HG03565 (cell line): Measurements from ENCODE around the gene MLKL.
"Not testable (repeated sequence)": the region's sequence is repeated elsewhere in the genome, so short reads cannot be mapped to it uniquely, and the experiment has no call there.

ENCODE experiments used
- ATAC-seq: cut with Tn5 transposase; IDR thresholded peaks from one replicate; pipeline ENCODE4 v1.9.1; 2021; ENCODE audit warnings: mild to moderate bottlenecking, moderate library complexity; ENCODE audit not compliant: unreplicated experiment

The MLKL gene

GRCh38 chr16:74700116-74700437, 585 bp downstream of the MLKL start:
- no peak for ATAC-seq

GRCh38 chr16:74699666-74700065, 996 bp downstream of the MLKL start:
- no peak for ATAC-seq

GRCh38 chr16:74698222-74698621, 2.4 kb downstream of the MLKL start:
- ATAC-seq: peak; percentile 28

DNA sequence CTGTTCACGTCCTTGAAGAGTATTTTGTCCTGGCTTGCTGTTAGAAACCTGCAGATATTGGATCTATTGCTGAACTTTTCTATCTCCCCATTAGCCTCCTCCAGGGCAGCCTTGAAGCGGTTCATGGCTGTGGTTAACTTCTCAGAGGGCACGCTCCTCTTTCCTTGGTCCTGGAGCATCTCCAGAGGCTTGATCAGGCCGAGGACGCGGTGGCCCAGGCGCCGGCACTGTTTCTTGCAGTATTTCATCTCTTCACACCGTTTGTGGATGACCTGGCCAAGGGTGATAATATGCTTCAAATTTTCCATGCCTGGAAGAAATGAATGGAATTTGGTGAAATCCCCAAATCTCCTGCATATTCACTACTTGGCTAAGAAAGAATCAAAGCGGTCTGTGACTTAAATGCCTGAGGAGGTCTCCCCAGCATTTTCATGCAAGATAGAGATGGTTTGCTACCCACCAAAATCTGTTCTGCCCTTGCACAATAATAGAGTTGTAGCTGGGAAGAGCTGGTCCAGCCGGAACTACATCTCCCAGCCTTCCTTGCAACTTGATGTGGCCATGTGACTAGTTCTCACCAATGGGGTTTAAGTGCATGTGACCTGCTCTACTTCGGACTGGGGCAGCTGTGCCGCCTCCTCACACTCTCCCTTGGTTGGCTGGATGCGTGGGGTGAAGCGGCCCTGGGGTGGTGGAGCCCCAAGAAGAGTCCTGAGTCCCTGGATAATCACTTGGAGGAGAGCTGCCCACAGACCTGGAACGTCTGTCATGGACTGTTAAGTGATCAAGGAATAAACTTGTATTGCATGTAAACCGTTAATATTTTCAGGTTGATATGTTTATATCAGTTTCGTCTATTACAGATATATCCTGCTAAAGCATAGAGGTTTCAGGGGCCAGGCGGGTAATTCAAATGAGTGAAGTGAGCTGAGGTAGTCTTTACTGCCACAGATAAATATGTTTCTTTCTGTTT, 4.9 kb downstream of the MLKL start:
- ATAC-seq: peak; percentile 77

DNA sequence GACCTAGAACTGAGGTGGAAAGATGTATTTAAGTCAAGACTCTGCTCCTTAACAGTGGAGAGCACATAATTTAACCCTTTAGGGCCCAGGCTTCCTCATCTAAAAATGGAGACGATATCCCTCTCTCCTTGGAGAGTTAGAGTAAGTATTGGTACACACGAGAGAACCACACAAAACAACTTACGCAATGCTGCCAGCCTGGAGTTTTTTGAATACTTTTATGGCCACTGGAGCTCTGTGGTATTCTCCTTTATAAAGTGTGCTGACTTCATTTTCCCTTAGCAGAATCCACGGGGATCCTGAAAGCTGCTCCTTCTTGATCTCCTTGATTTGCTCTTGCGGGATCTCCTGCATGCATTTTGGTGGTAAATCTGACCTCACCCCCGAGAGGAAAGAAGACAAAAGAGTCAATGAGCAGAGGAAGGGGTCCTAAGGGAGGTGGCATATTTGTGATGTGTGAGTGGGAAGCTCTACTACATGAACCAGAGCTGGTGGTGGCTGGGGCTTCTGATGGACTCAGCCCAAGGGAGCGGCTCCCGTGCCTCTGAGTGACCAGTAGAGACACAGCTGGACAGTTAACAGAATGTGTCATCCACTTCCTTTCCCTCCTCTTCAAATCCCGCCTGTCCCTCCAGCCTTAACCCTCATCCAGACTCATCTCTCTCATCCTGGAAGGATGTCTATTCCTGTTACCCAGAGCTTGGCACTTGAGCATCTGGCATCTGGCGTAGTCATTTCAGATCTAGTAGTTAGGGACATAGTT, 9.4 kb downstream of the MLKL start:
- ATAC-seq: no peak

DNA sequence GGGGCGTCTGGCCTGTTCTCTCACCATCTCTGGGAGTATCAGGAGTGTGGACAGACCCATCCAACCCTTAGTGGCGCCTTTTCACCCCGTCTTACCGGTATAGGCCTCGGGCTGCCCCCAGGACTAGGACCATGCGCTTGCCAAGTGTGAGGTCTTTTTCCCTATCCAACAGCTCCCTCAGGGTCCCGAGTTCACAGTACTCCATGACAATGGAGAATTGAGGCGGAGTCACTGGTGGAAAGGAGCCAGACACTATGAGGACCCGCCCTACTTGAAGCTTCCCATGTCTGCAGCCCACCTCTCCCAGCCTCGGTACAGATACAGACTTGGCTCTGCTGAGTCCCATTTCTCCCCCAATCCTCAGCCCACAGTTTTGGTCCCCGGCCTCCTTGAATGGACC, 18.1 kb downstream of the MLKL start:
- ATAC-seq: no peak

DNA sequence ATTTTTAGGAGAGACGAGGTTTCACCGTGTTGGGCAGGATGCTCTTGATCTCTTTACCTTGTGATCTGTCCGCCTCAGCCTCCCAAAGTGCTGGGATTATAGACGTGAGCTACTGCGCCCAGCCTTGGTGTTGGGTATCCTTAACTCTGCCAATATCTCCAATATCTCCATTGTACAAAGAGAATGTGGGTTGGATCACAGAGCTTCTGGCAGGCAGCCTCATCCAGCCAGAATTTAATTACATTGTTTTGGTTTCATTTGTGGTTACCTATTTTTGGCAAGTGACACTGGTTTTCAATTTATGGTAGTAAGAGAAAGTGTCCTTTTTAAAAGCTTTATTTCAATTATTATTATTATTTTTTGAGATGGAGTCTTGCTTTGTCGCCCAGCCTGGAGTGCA, 20.0 kb downstream of the MLKL start:
- no peak for ATAC-seq

DNA sequence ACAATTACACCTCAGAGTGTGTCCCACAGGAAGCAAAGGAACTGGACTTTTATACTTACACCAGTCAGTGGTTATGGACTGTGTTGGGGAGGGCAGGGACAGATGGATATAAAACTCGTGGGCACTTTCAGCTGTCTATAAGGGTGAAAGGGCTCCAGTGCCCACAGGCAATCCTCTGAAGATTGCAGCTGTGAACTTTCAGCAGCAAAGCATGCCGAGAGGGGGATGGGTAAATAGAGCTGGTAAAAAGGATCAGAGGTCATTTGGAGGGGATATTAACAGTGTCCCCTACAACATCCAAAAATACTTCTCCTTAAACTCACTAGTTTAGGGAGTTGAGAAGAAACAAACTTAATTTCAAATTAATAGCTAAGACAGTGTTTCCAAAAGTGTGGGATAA, 20.7 kb downstream of the MLKL start:
- no peak for ATAC-seq

- no peak for ATAC-seq
Observed at GRCh38 chr16:74677868-74678267, 22.8 kb downstream of the MLKL start.

DNA sequence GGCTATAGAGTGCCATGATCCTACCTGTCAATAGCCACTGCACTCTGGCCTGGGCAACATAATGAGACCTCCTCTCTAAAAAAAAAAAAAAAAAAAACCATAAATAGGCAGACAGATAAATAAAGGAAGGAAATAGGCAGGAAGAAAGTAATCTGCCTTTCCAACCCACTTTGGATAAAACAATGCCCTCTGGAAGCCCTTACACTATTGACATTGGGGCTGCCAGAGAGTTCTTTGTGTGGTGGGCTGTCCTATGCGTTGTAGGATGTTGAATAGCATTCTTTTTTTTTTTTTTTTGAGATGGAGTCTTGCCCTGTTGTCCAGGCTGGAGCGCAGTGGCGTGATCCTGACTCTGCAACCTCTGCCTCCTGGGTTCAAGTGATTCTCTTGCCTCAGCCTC, 26.8 kb downstream of the MLKL start:
- ATAC-seq: no peak

GRCh38 chr16:74668877-74669276, 31.8 kb downstream of the MLKL start:
- not testable (repeated sequence) for ATAC-seq

GRCh38 chr16:74667255-74667700, 33.4 kb downstream of the MLKL start:
- no peak for ATAC-seq

GRCh38 chr16:74666425-74667254, 34.0 kb downstream of the MLKL start, which contains the start of gene RFWD3:
Gene RFWD3 (minus strand): TSS chr16:74666877. CDS start chr16:74661449, 5,428 bp downstream.
- peak; percentile 99 for ATAC-seq

DNA sequence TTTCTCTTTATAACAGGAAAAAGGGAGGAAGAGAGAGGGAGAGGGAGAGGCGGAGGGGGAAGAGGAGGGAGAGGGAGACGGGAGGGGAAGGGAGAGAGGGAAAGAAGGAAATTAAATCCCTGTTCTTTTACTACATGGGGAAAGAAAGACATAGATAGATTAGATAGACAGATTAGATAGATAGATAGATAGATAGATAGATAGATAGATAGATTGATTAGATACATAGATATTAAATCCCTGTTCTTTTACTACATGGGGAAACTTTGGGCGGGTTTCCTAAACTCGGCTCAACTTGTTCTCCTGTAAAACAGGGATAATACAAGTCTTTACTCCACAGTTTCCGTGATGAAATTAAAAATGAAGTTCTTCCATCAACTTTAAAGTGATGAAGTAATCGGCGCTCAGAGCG, 34.6 kb downstream of the MLKL start:
- ATAC-seq: no peak

- ATAC-seq: no peak
Observed at GRCh38 chr16:74661064-74661463, 39.6 kb downstream of the MLKL start.

DNA sequence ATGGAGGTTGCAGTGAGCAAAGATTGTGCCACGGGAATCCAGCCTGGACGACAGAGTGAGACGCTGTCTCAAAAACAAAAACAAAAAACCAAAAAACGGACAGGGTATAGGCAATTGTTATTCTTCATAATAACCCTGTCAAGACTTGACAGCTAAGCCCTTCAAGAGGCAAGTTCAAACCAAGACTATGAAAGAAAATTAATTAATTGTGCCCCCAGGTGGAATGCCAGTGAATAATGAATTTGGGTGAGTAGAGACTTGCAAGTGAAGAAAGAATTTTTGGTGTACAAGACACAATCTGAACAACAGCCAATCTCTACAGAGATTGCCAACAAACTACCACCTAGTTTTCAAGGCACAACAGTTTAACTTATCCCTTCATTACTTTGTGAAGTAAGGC, 40.3 kb downstream of the MLKL start:
- no peak for ATAC-seq

GRCh38 chr16:74659041-74659440, 41.6 kb downstream of the MLKL start:
- ATAC-seq: no peak

GRCh38 chr16:74657870-74658642, 42.6 kb downstream of the MLKL start:
- ATAC-seq: no peak

DNA sequence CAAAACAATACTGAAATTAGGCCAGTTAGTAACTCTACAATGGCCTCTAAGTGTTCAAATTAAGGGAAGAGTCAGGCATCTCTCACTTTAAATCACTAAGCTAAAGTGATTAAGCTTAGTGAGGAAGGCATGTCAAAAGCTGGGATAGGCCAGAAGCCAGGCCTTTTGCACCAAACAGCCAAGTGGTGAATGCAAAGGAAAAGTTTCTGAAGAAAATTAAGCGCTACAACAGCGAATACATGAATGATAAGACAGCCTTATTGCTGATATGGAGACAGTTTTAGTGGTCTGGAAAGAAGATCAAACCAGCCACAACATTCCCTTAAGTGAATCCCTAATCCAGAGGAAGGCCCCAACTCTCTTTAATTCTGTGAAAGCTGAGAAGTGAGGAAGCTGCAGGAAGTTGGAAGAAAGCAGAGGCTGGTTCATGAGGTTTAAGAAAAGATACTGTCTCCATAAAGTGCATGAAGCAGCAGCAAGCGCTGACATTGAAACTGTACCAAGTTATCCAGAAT, 46.1 kb downstream of the MLKL start:
- ATAC-seq: no peak

- not testable (repeated sequence) for ATAC-seq
Observed at GRCh38 chr16:74652883-74653282, 47.8 kb downstream of the MLKL start.
